B cell (primary cell): ENCODE measurements around the gene LNX1.

Experiments used
- CTCF ChIP-seq: fragments of 200-600 bp; IDR thresholded peaks from one replicate; pipeline ENCODE4 v1.8.0; 2022; ENCODE audit warnings: antibody characterized with exemption, mild to moderate bottlenecking
- EZH2 ChIP-seq: IDR thresholded peaks from 2 replicates; pipeline ENCODE4 v1.6.1; 2012; ENCODE audit warnings: borderline replicate concordance, low read depth, mild to moderate bottlenecking, moderate library complexity, low read length; ENCODE audit not compliant: insufficient read depth, poor library complexity, severe bottlenecking

GRCh38 chr4:53551281-53551864, 39.9 kb downstream of the LNX1 start:
- no peak for TF ChIP-seq CTCF
- no peak for TF ChIP-seq EZH2
